Prostate gland (tissue), 2 donors: ENCODE results near the gene UTP20.

ENCODE experiments used
- POLR2A ChIP-seq: fragments of 450-650 bp; IDR thresholded peaks from one replicate; pipeline ENCODE4 v1.6.1; 2016; ENCODE audit warnings: antibody characterized with exemption, mild to moderate bottlenecking
- TF ChIP-seq, protein P1 (sequence below), 4 experiments: fragments of 200-600 bp in 2 of 4; fragments of 450-650 bp in 2 of 4; sonication (generic) in 2 of 4; IDR thresholded peaks; 1 replicate in 3 of 4; 2 replicates in 1 of 4; pipeline ENCODE4 v1.5.1; 2016 to 2019; ENCODE audit warnings: antibody characterized with exemption in 4 of 4, mild to moderate bottlenecking in 2 of 4, moderate library complexity in 2 of 4

DNA sequence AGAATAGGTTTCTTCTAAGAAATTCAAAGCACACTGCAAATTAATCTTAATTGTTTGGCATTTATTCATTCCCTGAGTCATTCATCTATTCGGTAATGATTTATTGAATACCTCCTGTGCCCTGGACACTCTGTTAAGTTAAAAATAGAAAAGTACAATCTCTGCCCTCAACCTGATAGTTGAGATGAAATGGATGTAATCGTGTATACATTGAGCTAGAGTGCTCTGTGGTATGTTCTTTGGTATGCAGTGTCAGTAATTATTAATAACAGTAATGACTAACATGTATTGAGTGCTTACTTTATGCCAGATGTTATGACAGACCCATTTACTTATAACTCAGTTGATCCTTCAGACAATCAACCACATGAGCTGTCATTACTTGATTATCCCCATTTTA, 47.6 kb downstream of the UTP20 start:
- TF ChIP-seq, protein P1, sequence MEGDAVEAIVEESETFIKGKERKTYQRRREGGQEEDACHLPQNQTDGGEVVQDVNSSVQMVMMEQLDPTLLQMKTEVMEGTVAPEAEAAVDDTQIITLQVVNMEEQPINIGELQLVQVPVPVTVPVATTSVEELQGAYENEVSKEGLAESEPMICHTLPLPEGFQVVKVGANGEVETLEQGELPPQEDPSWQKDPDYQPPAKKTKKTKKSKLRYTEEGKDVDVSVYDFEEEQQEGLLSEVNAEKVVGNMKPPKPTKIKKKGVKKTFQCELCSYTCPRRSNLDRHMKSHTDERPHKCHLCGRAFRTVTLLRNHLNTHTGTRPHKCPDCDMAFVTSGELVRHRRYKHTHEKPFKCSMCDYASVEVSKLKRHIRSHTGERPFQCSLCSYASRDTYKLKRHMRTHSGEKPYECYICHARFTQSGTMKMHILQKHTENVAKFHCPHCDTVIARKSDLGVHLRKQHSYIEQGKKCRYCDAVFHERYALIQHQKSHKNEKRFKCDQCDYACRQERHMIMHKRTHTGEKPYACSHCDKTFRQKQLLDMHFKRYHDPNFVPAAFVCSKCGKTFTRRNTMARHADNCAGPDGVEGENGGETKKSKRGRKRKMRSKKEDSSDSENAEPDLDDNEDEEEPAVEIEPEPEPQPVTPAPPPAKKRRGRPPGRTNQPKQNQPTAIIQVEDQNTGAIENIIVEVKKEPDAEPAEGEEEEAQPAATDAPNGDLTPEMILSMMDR (IDR thresholded peaks at IDR 0.05), result no peak
- TF ChIP-seq POLR2A, result no peak
